Gastrocnemius medialis (tissue), 4 donors: ENCODE results near the gene KIAA0319L. TPM values are rescaled to one million over a fixed set of nuclear protein-coding genes. Genes with fewer than 3 reads are reported as not detected.

Source experiments
- ATAC-seq, 2 donors: fragments of 150-250 bp; one replicate each; pipeline ENCODE4 v1.9.1; 2016
- DNase-seq, 2 donors: peaks; one replicate each; pipeline ENCODE4 v3.0.0-alpha.2; 2019
- H3K27ac ChIP-seq, 4 donors: fragments of 200-600 bp; sonication (generic); 1 replicate in 1 of 4; 2 replicates in 3 of 4; pipeline ENCODE4 v1.5.1; 2016 to 2018; ENCODE audit warnings: mild to moderate bottlenecking in 2 of 4, moderate library complexity in 1 of 4
- H3K27me3 ChIP-seq, 3 donors: fragments of 200-600 bp; sonication (generic) in 2 of 3; 1 replicate in 1 of 3; 2 replicates in 2 of 3; pipeline versions ENCODE4 v1.5.1 to v1.6.0; 2016 to 2019; ENCODE audit warnings: mild to moderate bottlenecking in 1 of 3, moderate library complexity in 1 of 3
- H3K36me3 ChIP-seq, 2 donors: fragments of 200-600 bp; sonication (generic) in 1 of 2; one replicate each; pipeline ENCODE4 v1.5.1; 2017 to 2018
- H3K4me1 ChIP-seq, 2 donors: fragments of 200-600 bp; sonication (generic) in 1 of 2; one replicate each; pipeline ENCODE4 v1.5.1; 2016 to 2017; ENCODE audit warnings: mild to moderate bottlenecking in 2 of 2
- H3K4me3 ChIP-seq, 4 donors: fragments of 200-600 bp; sonication (generic) in 3 of 4; 1 replicate in 1 of 4; 2 replicates in 3 of 4; pipeline ENCODE4 v1.5.1; 2016 to 2019; ENCODE audit warnings: mild to moderate bottlenecking in 2 of 4
- H3K9me3 ChIP-seq, 3 donors: fragments of 200-600 bp; sonication (generic) in 2 of 3; 1 replicate in 1 of 3; 2 replicates in 2 of 3; pipeline ENCODE4 v1.5.1; 2016 to 2019
- POLR2A ChIP-seq, 2 donors: fragments of 450-650 bp; IDR thresholded peaks; one replicate each; pipeline ENCODE4 v1.6.1; 2017; ENCODE audit warnings: antibody characterized with exemption in 2 of 2, mild to moderate bottlenecking in 2 of 2, moderate library complexity in 2 of 2
- in situ Hi-C, 4 donors: fragments of 200-750 bp; cut with MboI; loops; one replicate each; pipeline versions ENCODE4 v1.15.0 to v1.8.0; 2017; ENCODE audit warnings: low sequenced_read_pairs in 4 of 4
- intact Hi-C: fragments of 100-400 bp; cut with DNase I; formaldehyde crosslinking; loops from one replicate; pipeline ENCODE4 v1.15.1; 2023; ENCODE audit warnings: low total_unique reads
- total RNA-seq, 4 donors: library from RNA; depleted of rRNA; stranded (reverse); fragments of >200 nt; gene quantifications; one replicate each; pipeline versions ENCODE4 v1.1.0 to v1.2.3, GENCODE V29; 2016
- TF ChIP-seq, protein P1 (sequence below), 5 experiments: fragments of 450-650 bp in 3 of 5; fragments of 200-600 bp in 2 of 5; sonication (generic) in 2 of 5; IDR thresholded peaks in 4 of 5; conservative IDR thresholded peaks in 1 of 5; 1 replicate in 4 of 5; 2 replicates in 1 of 5; pipeline ENCODE4 v1.5.1; 2016 to 2019; ENCODE audit warnings: antibody characterized with exemption in 5 of 5, mild to moderate bottlenecking in 3 of 5, moderate library complexity in 3 of 5

KIAA0319L gene
- total RNA-seq, 4 donors from 2014 or later, result 44.4 to 85.0 (median 69.2) TPM

DNA sequence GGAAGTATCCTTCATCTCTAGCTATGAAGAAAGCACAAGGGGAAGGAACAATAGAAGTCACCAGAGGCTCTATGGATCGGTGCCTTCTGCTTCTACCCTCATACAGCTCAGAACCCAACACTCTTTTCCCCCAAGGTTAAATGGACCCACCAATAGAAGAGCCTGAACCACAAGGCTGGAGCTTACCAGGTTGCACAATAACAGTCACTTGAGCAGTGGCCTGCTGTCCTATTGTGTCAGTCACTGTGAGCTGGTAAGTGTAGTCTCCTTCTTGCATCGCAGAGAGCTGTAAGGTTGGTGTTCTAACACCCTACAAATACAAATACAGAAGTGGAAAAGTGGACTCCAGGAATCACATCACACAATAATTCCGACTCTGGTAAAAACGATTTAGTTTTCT lies 103.0 kb downstream of the KIAA0319L start:
- ATAC-seq, result peak in 1 of 2 donors; percentile 34
- no peak for DNase-seq
- intact Hi-C loops (no loop called here), in situ Hi-C loops (loop anchor here in 3 of 4 donors (5.0 to 25.0 kb wide), 3 partner anchors 108 to 283 kb away; no protein-coding TSS in a partner anchor)
- Histone ChIP-seq H3K36me3 (peaks cover 2 to 28% of the 10 kb centered on the region in 2 donors), H3K27me3 (no peaks in the 10 kb centered on the region), H3K4me3 (no peak overlapping the region), H3K9me3 (no peaks in the 10 kb centered on the region), H3K27ac (no peak overlapping the region), H3K4me1 (peaks cover 8 to 9% of the 10 kb centered on the region in 2 donors)
- TF ChIP-seq POLR2A (IDR thresholded peaks at IDR 0.05), result no peak
- TF ChIP-seq, protein P1, sequence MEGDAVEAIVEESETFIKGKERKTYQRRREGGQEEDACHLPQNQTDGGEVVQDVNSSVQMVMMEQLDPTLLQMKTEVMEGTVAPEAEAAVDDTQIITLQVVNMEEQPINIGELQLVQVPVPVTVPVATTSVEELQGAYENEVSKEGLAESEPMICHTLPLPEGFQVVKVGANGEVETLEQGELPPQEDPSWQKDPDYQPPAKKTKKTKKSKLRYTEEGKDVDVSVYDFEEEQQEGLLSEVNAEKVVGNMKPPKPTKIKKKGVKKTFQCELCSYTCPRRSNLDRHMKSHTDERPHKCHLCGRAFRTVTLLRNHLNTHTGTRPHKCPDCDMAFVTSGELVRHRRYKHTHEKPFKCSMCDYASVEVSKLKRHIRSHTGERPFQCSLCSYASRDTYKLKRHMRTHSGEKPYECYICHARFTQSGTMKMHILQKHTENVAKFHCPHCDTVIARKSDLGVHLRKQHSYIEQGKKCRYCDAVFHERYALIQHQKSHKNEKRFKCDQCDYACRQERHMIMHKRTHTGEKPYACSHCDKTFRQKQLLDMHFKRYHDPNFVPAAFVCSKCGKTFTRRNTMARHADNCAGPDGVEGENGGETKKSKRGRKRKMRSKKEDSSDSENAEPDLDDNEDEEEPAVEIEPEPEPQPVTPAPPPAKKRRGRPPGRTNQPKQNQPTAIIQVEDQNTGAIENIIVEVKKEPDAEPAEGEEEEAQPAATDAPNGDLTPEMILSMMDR (IDR thresholded peaks at IDR 0.05 in 4 of 5, conservative IDR thresholded peaks at IDR 0.05 in 1 of 5), result no peak

DNA sequence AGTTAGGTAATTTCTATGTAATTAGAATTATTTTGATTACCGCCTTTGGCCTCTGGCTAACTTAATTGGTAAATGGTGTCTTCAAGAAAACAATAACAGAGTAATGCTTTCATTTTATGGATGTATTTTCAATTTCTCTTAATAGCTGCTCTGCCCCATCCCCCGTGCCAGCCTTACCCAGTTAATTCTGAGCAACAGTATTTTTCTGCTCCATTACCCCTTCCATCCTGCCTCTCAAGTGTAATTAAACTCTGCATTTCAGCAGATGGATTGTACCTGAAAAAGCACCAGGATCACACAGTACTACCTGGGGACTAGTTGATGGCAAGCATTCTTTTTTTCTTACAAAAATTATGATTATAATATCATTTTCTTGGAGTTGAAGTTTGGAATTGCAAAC lies 104.2 kb downstream of the KIAA0319L start:
- Histone ChIP-seq H3K36me3 (peaks cover 3 to 39% of the 10 kb centered on the region in 2 donors), H3K27ac (no peak overlapping the region)

DNA sequence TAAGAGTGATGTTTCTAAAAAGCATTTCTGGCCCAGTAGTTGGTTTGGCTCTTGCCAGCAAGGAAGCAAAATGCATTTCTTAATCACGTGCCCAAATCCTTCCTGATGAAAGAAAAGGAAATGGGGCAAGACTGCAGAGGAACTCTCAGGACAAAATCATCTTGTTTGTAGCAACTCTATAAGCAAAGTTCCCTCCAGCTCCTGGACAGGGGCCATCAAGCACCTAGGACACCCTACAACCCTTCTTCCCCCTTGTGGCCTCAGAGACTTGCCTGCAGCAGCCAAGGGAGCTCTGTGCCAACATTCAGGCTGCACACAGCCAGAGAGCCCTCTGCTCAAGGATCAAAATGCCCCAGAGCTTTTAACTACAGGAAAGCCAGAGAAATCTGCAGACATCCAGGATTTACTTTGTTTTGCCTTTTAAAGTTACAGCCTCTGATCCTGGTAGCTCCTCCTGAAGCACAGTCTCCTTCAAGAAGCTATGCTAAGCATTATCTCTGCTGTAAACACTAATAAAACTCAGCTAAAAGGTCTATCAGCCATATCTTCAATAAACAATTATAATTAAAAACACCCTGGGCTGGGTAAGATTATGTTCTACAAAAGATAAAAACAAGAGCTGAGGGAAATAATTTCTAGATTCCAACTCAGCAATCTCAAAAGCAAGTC lies 105.0 kb downstream of the KIAA0319L start:
- H3K9me3 ChIP-seq, result no peaks in the 10 kb centered on the region
- H3K4me1 ChIP-seq, result peaks cover 8 to 9% of the 10 kb centered on the region in 2 donors
- ATAC-seq (peak in 1 of 2 donors; percentile 42), DNase-seq (peak in 1 of 2 donors; percentile 42)
- peaks cover 3 to 47% of the 10 kb centered on the region in 2 donors for H3K36me3 ChIP-seq
- H3K27ac ChIP-seq, result peak overlapping the region in 2 of 4 donors; percentile 3 to 6
- H3K4me3 ChIP-seq, result no peak overlapping the region
- intact Hi-C loops (no loop called here), in situ Hi-C loops (loop anchor here in 3 of 4 donors (5.0 to 25.0 kb wide), 3 partner anchors 110 to 285 kb away; no protein-coding TSS in a partner anchor)
- no peaks in the 10 kb centered on the region for H3K27me3 ChIP-seq
- no peak for TF ChIP-seq POLR2A (IDR thresholded peaks at IDR 0.05)
- TF ChIP-seq, protein P1 (IDR thresholded peaks at IDR 0.05 in 4 of 5, conservative IDR thresholded peaks at IDR 0.05 in 1 of 5), result no peak

More for the DNA sequence above, 104.2 kb downstream of the KIAA0319L start:
- Histone ChIP-seq H3K9me3 (no peaks in the 10 kb centered on the region), H3K4me1 (peaks cover 8 to 9% of the 10 kb centered on the region in 2 donors), H3K4me3 (no peak overlapping the region), H3K27me3 (no peaks in the 10 kb centered on the region)
- TF ChIP-seq, protein P1 (IDR thresholded peaks at IDR 0.05 in 4 of 5, conservative IDR thresholded peaks at IDR 0.05 in 1 of 5), result no peak
- in situ Hi-C loops, result loop anchor here in 3 of 4 donors (5.0 to 25.0 kb wide), 3 partner anchors 109 to 284 kb away; no protein-coding TSS in a partner anchor
- intact Hi-C loops, result no loop called here
- ATAC-seq (no peak), DNase-seq (no peak)

DNA sequence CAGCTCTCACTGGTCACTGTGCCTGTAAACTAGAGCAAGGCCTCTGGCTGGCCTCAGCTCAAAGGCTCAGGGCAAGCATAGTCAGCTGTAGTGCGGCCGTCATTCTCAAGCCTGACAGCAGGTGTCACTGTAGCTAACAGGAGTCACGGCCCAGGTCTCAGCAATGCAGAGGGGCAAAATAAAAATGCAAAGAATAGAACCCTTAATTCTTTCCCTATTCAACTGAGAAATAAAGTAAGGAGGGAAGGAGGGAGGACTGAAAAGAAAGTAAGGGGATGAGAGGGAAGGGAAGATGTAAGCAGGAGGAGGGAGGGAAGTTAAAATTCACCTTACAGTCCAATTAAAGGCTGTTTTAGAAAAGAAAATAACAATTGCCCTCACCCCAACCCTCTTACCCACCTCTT lies 106.1 kb downstream of the KIAA0319L start:
- in situ Hi-C loops, result loop anchor here in 3 of 4 donors (5.0 to 25.0 kb wide), 3 partner anchors 111 to 286 kb away; no protein-coding TSS in a partner anchor
- no peaks in the 10 kb centered on the region for H3K9me3 ChIP-seq
- peaks cover 8 to 9% of the 10 kb centered on the region in 2 donors for H3K4me1 ChIP-seq
- no peak overlapping the region for H3K27ac ChIP-seq
- intact Hi-C loops, result loop anchor here (1.0 kb wide), 2 partner anchors 94 to 275 kb away; no protein-coding TSS in a partner anchor
- H3K27me3 ChIP-seq, result no peaks in the 10 kb centered on the region
- ATAC-seq, result peak; percentile 79 to 85
- TF ChIP-seq POLR2A (IDR thresholded peaks at IDR 0.05), result no peak
- TF ChIP-seq, protein P1 (IDR thresholded peaks at IDR 0.05 in 4 of 5, conservative IDR thresholded peaks at IDR 0.05 in 1 of 5), result peak; percentile 67 to 83 (median 76)
- no peak overlapping the region for H3K4me3 ChIP-seq
- H3K36me3 ChIP-seq, result peaks cover 3 to 53% of the 10 kb centered on the region in 2 donors
- DNase-seq, result peak; percentile 29 to 63
